Measurements from ENCODE around the gene METTL22.

The METTL22 gene

GRCh38 chr16:8591451-8591850, 30.0 kb upstream of the METTL22 start:
- TF ChIP-seq CTCF (IDR thresholded peaks at IDR 0.05; ENCODE audit: low read depth, low read length, missing control alignments): no peak
- DNase-seq (ENCODE audit: extremely low read depth, low read depth): no peak
- no peak overlapping the region for H3K4me3 ChIP-seq (replicated peaks; ENCODE audit: low read depth, low read length)

- no peak overlapping the region for H3K4me3 ChIP-seq (replicated peaks; ENCODE audit: low read depth, low read length)
- DNase-seq (ENCODE audit: extremely low read depth, low read depth): no peak
- no peak for TF ChIP-seq CTCF (IDR thresholded peaks at IDR 0.05; ENCODE audit: low read depth, low read length, missing control alignments)
Observed at GRCh38 chr16:8594149-8594666, 27.3 kb upstream of the METTL22 start.

- H3K4me3 ChIP-seq (replicated peaks; ENCODE audit: low read depth, low read length): no peak overlapping the region
- no peak for DNase-seq (ENCODE audit: extremely low read depth, low read depth)
- TF ChIP-seq CTCF (IDR thresholded peaks at IDR 0.05; ENCODE audit: low read depth, low read length, missing control alignments): no peak
Observed at GRCh38 chr16:8595783-8596182, 25.7 kb upstream of the METTL22 start.

- no peak for TF ChIP-seq CTCF (IDR thresholded peaks at IDR 0.05; ENCODE audit: low read depth, low read length, missing control alignments)
- no peak for DNase-seq (ENCODE audit: extremely low read depth, low read depth)
- no peak overlapping the region for H3K4me3 ChIP-seq (replicated peaks; ENCODE audit: low read depth, low read length)
Observed at GRCh38 chr16:8596581-8596980, 24.9 kb upstream of the METTL22 start.

GRCh38 chr16:8600144-8600775, 21.2 kb upstream of the METTL22 start:
- H3K4me3 ChIP-seq (replicated peaks; ENCODE audit: low read depth, low read length): no peak overlapping the region
- no peak for DNase-seq (ENCODE audit: extremely low read depth, low read depth)
- TF ChIP-seq CTCF (IDR thresholded peaks at IDR 0.05; ENCODE audit: low read depth, low read length, missing control alignments): no peak

- TF ChIP-seq CTCF (IDR thresholded peaks at IDR 0.05; ENCODE audit: low read depth, low read length, missing control alignments): no peak
- no peak for DNase-seq (ENCODE audit: extremely low read depth, low read depth)
- no peak overlapping the region for H3K4me3 ChIP-seq (replicated peaks; ENCODE audit: low read depth, low read length)
Observed at GRCh38 chr16:8605554-8605953, 15.9 kb upstream of the METTL22 start.

- no peak for TF ChIP-seq CTCF (IDR thresholded peaks at IDR 0.05; ENCODE audit: low read depth, low read length, missing control alignments)
- no peak overlapping the region for H3K4me3 ChIP-seq (replicated peaks; ENCODE audit: low read depth, low read length)
- DNase-seq (ENCODE audit: extremely low read depth, low read depth): no peak
Observed at GRCh38 chr16:8607214-8607613, 14.3 kb upstream of the METTL22 start.

Data from HFF-Myc (cell line).